ENCODE results near the gene CHCHD6. TPM values are rescaled to one million over a fixed set of nuclear protein-coding genes. Genes with fewer than 3 reads are reported as not detected.

The CHCHD6 gene
- total and polyA plus RNA-seq, 2 experiments from 2014 or later = 15.8 to 21.4 TPM

- H3K4me2 ChIP-seq (ENCODE audit: unreplicated experiment) = no peak overlapping the region
- H3K9ac ChIP-seq = no peak overlapping the region
- in situ Hi-C loops (cut with MboI) = no loop called here
- H2AFZ ChIP-seq = no peak overlapping the region
- H3K9me2 ChIP-seq (ENCODE audit: insufficient read depth) = no peaks in the 10 kb centered on the region
- peaks cover 19% of the 10 kb centered on the region for H3K79me2 ChIP-seq (ENCODE audit: insufficient read depth)
- no peaks in the 10 kb centered on the region for H4K20me1 ChIP-seq (ENCODE audit: insufficient read depth)
- H3K4me1 ChIP-seq (ENCODE audit: insufficient read depth) = peaks cover under 1% of the 10 kb centered on the region; the same call in 1 of the 2 replicates
- WGBS, 2 experiments (ENCODE audit: low coverage in 1 of 2, low lambda C conversion rate in 2 of 2, missing lambda C conversion rate in 2 of 2) = 84 to 90% methylated on average over 15 of the region's 15 CpGs
- no peaks in the 10 kb centered on the region for H3K27me3 ChIP-seq (replicated peaks; ENCODE audit: insufficient read depth)
- no peak overlapping the region for H3K4me3 ChIP-seq
- H3K36me3 ChIP-seq (ENCODE audit: low read depth) = no peaks in the 10 kb centered on the region
- TF ChIP-seq EZH2phosphoT487 (IDR thresholded peaks at IDR 0.05; ENCODE audit: insufficient read depth, low read depth) = no peak
- no peak for TF ChIP-seq EZH2 (IDR thresholded peaks at IDR 0.05; ENCODE audit: insufficient read depth, poor library complexity, severe bottlenecking)
- no peak for DNase-seq
- H3F3A ChIP-seq (ENCODE audit: insufficient read depth) = no peaks in the 10 kb centered on the region
- no peak overlapping the region for H3K27ac ChIP-seq
- no peaks in the 10 kb centered on the region for H3K9me3 ChIP-seq (ENCODE audit: low read depth)
These were observed 276.3 kb downstream of the CHCHD6 start for GRCh38 chr3:126980266-126980811.

DNA sequence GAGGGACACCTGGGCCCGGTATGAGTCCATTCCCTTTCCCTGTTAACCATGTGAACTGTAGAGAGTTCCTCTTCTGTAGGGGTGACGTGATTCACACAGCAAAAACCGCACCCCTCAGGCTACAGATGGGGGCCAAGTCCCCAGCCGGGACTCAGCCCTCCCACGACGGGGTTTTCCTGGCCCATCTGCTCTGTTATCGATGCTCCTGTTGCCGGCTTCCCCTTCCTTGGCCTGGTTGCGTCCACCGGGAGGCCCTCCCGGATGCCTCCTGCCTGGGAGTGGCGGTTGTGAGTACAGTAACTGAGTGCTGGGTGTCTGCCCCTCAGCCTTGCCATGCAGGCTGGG, 278.1 kb downstream of the CHCHD6 start:
- H3K9me3 ChIP-seq (ENCODE audit: low read depth) = no peaks in the 10 kb centered on the region
- H3K27ac ChIP-seq = 0 out of 2 replicates have a peak overlapping the region, but pooled peaks have one; percentile 5
- peak; percentile 58 for DNase-seq
- no peaks in the 10 kb centered on the region for H3K27me3 ChIP-seq (replicated peaks; ENCODE audit: insufficient read depth)
- peaks cover 11% of the 10 kb centered on the region for H3K4me1 ChIP-seq (ENCODE audit: insufficient read depth)
- H3F3A ChIP-seq (ENCODE audit: insufficient read depth) = no peaks in the 10 kb centered on the region
- H3K9ac ChIP-seq = peak overlapping the region; percentile 70
- no peak for TF ChIP-seq EZH2phosphoT487 (IDR thresholded peaks at IDR 0.05; ENCODE audit: insufficient read depth, low read depth)
- TF ChIP-seq EZH2 (IDR thresholded peaks at IDR 0.05; ENCODE audit: insufficient read depth, poor library complexity, severe bottlenecking) = no peak
- H3K79me2 ChIP-seq (ENCODE audit: insufficient read depth) = peaks cover 36% of the 10 kb centered on the region
- in situ Hi-C loops (cut with MboI) = no loop called here
- peak overlapping the region; percentile 68 for H3K4me3 ChIP-seq
- H3K9me2 ChIP-seq (ENCODE audit: insufficient read depth) = no peaks in the 10 kb centered on the region
- H4K20me1 ChIP-seq (ENCODE audit: insufficient read depth) = peaks cover 4% of the 10 kb centered on the region; the same call in 1 of the 2 replicates
- 4% methylated on average over 11 to 12 of the region's 12 CpGs for WGBS, 2 experiments (ENCODE audit: low coverage in 1 of 2, low lambda C conversion rate in 2 of 2, missing lambda C conversion rate in 2 of 2)
- peak overlapping the region; percentile 83 for H2AFZ ChIP-seq
- peak overlapping the region; percentile 63 for H3K4me2 ChIP-seq (ENCODE audit: unreplicated experiment)
- H3K36me3 ChIP-seq (ENCODE audit: low read depth) = no peaks in the 10 kb centered on the region

GRCh38 chr3:126982471-126983175, 278.6 kb downstream of the CHCHD6 start, which contains the start of gene PLXNA1:
Gene PLXNA1, plus strand, starts transcription at chr3:126983115. Its CDS starts 5,479 bp downstream, at chr3:126988594.
- Histone ChIP-seq H2AFZ (peak within 1 kb of the TSS; percentile 83), H3K27ac (peak within 1 kb of the TSS; percentile 30; the same call in 1 of the 2 replicates), H3K9ac (peak within 1 kb of the TSS; percentile 85), H3K9me3 (ENCODE audit: low read depth) (no peaks in the 10 kb centered on the region), H3F3A (ENCODE audit: insufficient read depth) (no peaks in the 10 kb centered on the region), H3K4me2 (ENCODE audit: unreplicated experiment) (peak within 1 kb of the TSS; percentile 91), H3K79me2 (ENCODE audit: insufficient read depth) (peaks cover 42% of the 10 kb centered on the region), H4K20me1 (ENCODE audit: insufficient read depth) (peaks cover 4% of the 10 kb centered on the region; the same call in 1 of the 2 replicates), H3K36me3 (ENCODE audit: low read depth) (no peaks in the 10 kb centered on the region), H3K27me3 (replicated peaks; ENCODE audit: insufficient read depth) (no peaks in the 10 kb centered on the region), H3K4me3 (peak within 1 kb of the TSS; percentile 95), H3K4me1 (ENCODE audit: insufficient read depth) (peaks cover 11% of the 10 kb centered on the region), H3K9me2 (ENCODE audit: insufficient read depth) (no peaks in the 10 kb centered on the region)
- WGBS, 2 experiments (ENCODE audit: low coverage in 1 of 2, low lambda C conversion rate in 2 of 2, missing lambda C conversion rate in 2 of 2) = 1 to 2% methylated on average over 46 to 58 of the region's 89 CpGs
- in situ Hi-C loops (cut with MboI) = no loop called here
- TF ChIP-seq EZH2phosphoT487 (IDR thresholded peaks at IDR 0.05; ENCODE audit: insufficient read depth, low read depth) (no peak), EZH2 (IDR thresholded peaks at IDR 0.05; ENCODE audit: insufficient read depth, poor library complexity, severe bottlenecking) (no peak)
- DNase-seq = peak; percentile 91

GRCh38 chr3:126983276-126983652, 279.2 kb downstream of the CHCHD6 start:
- no peak overlapping the region for H3K27ac ChIP-seq
- peak overlapping the region; percentile 95 for H3K4me3 ChIP-seq
- H2AFZ ChIP-seq = no peak overlapping the region
- peak; percentile 56 for DNase-seq
- in situ Hi-C loops (cut with MboI) = no loop called here
- peaks cover 11% of the 10 kb centered on the region for H3K4me1 ChIP-seq (ENCODE audit: insufficient read depth)
- TF ChIP-seq EZH2phosphoT487 (IDR thresholded peaks at IDR 0.05; ENCODE audit: insufficient read depth, low read depth) (no peak), EZH2 (IDR thresholded peaks at IDR 0.05; ENCODE audit: insufficient read depth, poor library complexity, severe bottlenecking) (no peak)
- peaks cover 48% of the 10 kb centered on the region for H3K79me2 ChIP-seq (ENCODE audit: insufficient read depth)
- peak overlapping the region; percentile 85 for H3K9ac ChIP-seq
- H3K36me3 ChIP-seq (ENCODE audit: low read depth) = no peaks in the 10 kb centered on the region
- WGBS, 2 experiments (ENCODE audit: low coverage in 1 of 2, low lambda C conversion rate in 2 of 2, missing lambda C conversion rate in 2 of 2) = 2 to 4% methylated on average over 8 to 38 of the region's 70 CpGs
- peaks cover 4% of the 10 kb centered on the region; the same call in 1 of the 2 replicates for H4K20me1 ChIP-seq (ENCODE audit: insufficient read depth)
- H3K9me2 ChIP-seq (ENCODE audit: insufficient read depth) = no peaks in the 10 kb centered on the region
- no peaks in the 10 kb centered on the region for H3K9me3 ChIP-seq (ENCODE audit: low read depth)
- no peaks in the 10 kb centered on the region for H3F3A ChIP-seq (ENCODE audit: insufficient read depth)
- H3K4me2 ChIP-seq (ENCODE audit: unreplicated experiment) = no peak overlapping the region
- no peaks in the 10 kb centered on the region for H3K27me3 ChIP-seq (replicated peaks; ENCODE audit: insufficient read depth)
